ENCODE data around the gene NUDT5. TPM values are rescaled to one million over a fixed set of nuclear protein-coding genes. Genes with fewer than 3 reads are reported as not detected.

Gene NUDT5
- total RNA-seq, 2 donors from 2014 or later = 44.7 to 53.9 TPM

- no peaks in the 10 kb centered on the region for H3K27me3 ChIP-seq (replicated peaks; ENCODE audit: insufficient read depth)
- H3K4me1 ChIP-seq (ENCODE audit: control insufficient read depth in 1 of 2, low read depth in 2 of 2) = peaks cover 30 to 31% of the 10 kb centered on the region in 2 donors
- no peak for ATAC-seq (ENCODE audit: insufficient number of reproducible peaks, low FRiP score, low read depth)
- H3K36me3 ChIP-seq = no peaks in the 10 kb centered on the region
- H3K27ac ChIP-seq = no peak overlapping the region
- DNase-seq (ENCODE audit: low spot score) = no peak
- H3K4me3 ChIP-seq = no peak overlapping the region
- TF ChIP-seq CTCF (IDR thresholded peaks at IDR 0.05) = no peak
- H3K9me3 ChIP-seq = no peaks in the 10 kb centered on the region
Measured at GRCh38 chr10:12225444-12225843, 29.8 kb upstream of the NUDT5 start.

- TF ChIP-seq CTCF (IDR thresholded peaks at IDR 0.05) = no peak
- Histone ChIP-seq H3K4me3 (no peak overlapping the region), H3K27me3 (replicated peaks; ENCODE audit: insufficient read depth) (no peaks in the 10 kb centered on the region), H3K9me3 (no peaks in the 10 kb centered on the region), H3K27ac (peak overlapping the region in 1 of 2 donors; percentile 70), H3K4me1 (ENCODE audit: control insufficient read depth in 1 of 2, low read depth in 2 of 2) (peaks cover 36 to 39% of the 10 kb centered on the region in 2 donors), H3K36me3 (peaks cover 6% of the 10 kb centered on the region)
- ATAC-seq (ENCODE audit: insufficient number of reproducible peaks, low FRiP score, low read depth) = no peak
- no peak for DNase-seq (ENCODE audit: low spot score)
Measured at GRCh38 chr10:12221323-12222298, 25.9 kb upstream of the NUDT5 start.

- DNase-seq (ENCODE audit: low spot score) = no peak
- no peak for ATAC-seq (ENCODE audit: insufficient number of reproducible peaks, low FRiP score, low read depth)
- TF ChIP-seq CTCF (IDR thresholded peaks at IDR 0.05) = no peak
- Histone ChIP-seq H3K4me3 (no peak overlapping the region), H3K36me3 (peaks cover 6% of the 10 kb centered on the region), H3K27me3 (replicated peaks; ENCODE audit: insufficient read depth) (no peaks in the 10 kb centered on the region), H3K9me3 (no peaks in the 10 kb centered on the region), H3K27ac (no peak overlapping the region), H3K4me1 (ENCODE audit: control insufficient read depth in 1 of 2, low read depth in 2 of 2) (peaks cover 29 to 31% of the 10 kb centered on the region in 2 donors)
Measured at GRCh38 chr10:12218991-12219390, 23.3 kb upstream of the NUDT5 start.

- ATAC-seq (ENCODE audit: insufficient number of reproducible peaks, low FRiP score, low read depth) (peak; percentile 76), DNase-seq (ENCODE audit: low spot score) (no peak)
- Histone ChIP-seq H3K36me3 (peaks cover 25% of the 10 kb centered on the region), H3K27me3 (replicated peaks; ENCODE audit: insufficient read depth) (no peaks in the 10 kb centered on the region), H3K9me3 (no peaks in the 10 kb centered on the region), H3K4me3 (peak overlapping the region; percentile 64), H3K4me1 (ENCODE audit: control insufficient read depth in 1 of 2, low read depth in 2 of 2) (peaks cover 3 to 6% of the 10 kb centered on the region in 2 donors), H3K27ac (peak overlapping the region; percentile 15 to 29)
- peak; percentile 66 for TF ChIP-seq CTCF (IDR thresholded peaks at IDR 0.05)
Measured at GRCh38 chr10:12214763-12215218, 19.1 kb upstream of the NUDT5 start.

GRCh38 chr10:12214093-12214492 lies 18.4 kb upstream of the NUDT5 start:
- H3K27ac ChIP-seq = peak overlapping the region; percentile 15 to 29
- no peak for DNase-seq (ENCODE audit: low spot score)
- H3K9me3 ChIP-seq = no peaks in the 10 kb centered on the region
- no peak overlapping the region for H3K4me3 ChIP-seq
- no peak for TF ChIP-seq CTCF (IDR thresholded peaks at IDR 0.05)
- no peaks in the 10 kb centered on the region for H3K27me3 ChIP-seq (replicated peaks; ENCODE audit: insufficient read depth)
- peaks cover 25% of the 10 kb centered on the region for H3K36me3 ChIP-seq
- no peak for ATAC-seq (ENCODE audit: insufficient number of reproducible peaks, low FRiP score, low read depth)
- peaks cover 0 to 6% of the 10 kb centered on the region in 2 donors for H3K4me1 ChIP-seq (ENCODE audit: control insufficient read depth in 1 of 2, low read depth in 2 of 2)

All from thoracic aorta (tissue), 2 donors.